H9 (cell line): ENCODE results near the gene VPS72. TPM values are rescaled to one million over a fixed set of nuclear protein-coding genes. Genes with fewer than 3 reads are reported as not detected.

Experiments
- DNase-seq: peaks from one replicate; pipeline ENCODE4 v3.0.0-alpha.2; 2017
- H2AFZ ChIP-seq: one replicate; pipeline ENCODE4 v1.6.1; 2013; ENCODE audit warnings: mild to moderate bottlenecking, low read length, control low read depth, moderate library complexity
- H2AK5ac ChIP-seq: 2 replicates; pipeline ENCODE4 v1.6.1; 2013; ENCODE audit warnings: low read length, control low read depth, mixed read lengths; ENCODE audit not compliant: insufficient read length
- H2BK120ac ChIP-seq: one replicate; pipeline ENCODE4 v1.6.1; 2013; ENCODE audit warnings: low read depth, mild to moderate bottlenecking, low read length, control low read depth, inconsistent platforms; ENCODE audit not compliant: poor library complexity, severe bottlenecking
- H2BK12ac ChIP-seq: 2 replicates; pipeline ENCODE4 v1.6.1; 2013; ENCODE audit warnings: low read length, control low read depth, mixed read lengths, low read depth; ENCODE audit not compliant: insufficient read length
- H2BK15ac ChIP-seq: 2 replicates; pipeline ENCODE4 v1.6.1; 2013; ENCODE audit warnings: low read depth, low read length, control low read depth
- H2BK20ac ChIP-seq: one replicate; pipeline ENCODE4 v1.6.1; 2013; ENCODE audit warnings: low read depth, mild to moderate bottlenecking, low read length, control low read depth, inconsistent platforms; ENCODE audit not compliant: poor library complexity, severe bottlenecking
- H2BK5ac ChIP-seq: 2 replicates; pipeline ENCODE4 v1.6.1; 2013; ENCODE audit warnings: low read length, control low read depth, mixed read lengths; ENCODE audit not compliant: insufficient read length
- H3K14ac ChIP-seq: 2 replicates; pipeline ENCODE4 v1.6.1; 2013; ENCODE audit warnings: low read length, control low read depth; ENCODE audit not compliant: insufficient read depth
- H3K18ac ChIP-seq: 2 replicates; pipeline ENCODE4 v1.6.1; 2013; ENCODE audit warnings: low read depth, mild to moderate bottlenecking, mixed read lengths, low read length, control low read depth; ENCODE audit not compliant: insufficient read length
- H3K23ac ChIP-seq: 2 replicates; pipeline ENCODE4 v1.6.1; 2013; ENCODE audit warnings: low read length, control low read depth, mixed read lengths, low read depth; ENCODE audit not compliant: insufficient read length
- H3K23me2 ChIP-seq: 2 replicates; pipeline ENCODE4 v1.6.1; 2013; ENCODE audit warnings: low read depth, mild to moderate bottlenecking, mixed read lengths, low read length, control low read depth; ENCODE audit not compliant: insufficient read length, poor library complexity, severe bottlenecking
- H3K27ac ChIP-seq: 2 replicates; pipeline ENCODE4 v1.5.1; 2013; ENCODE audit warnings: low read length, control low read depth, mixed read lengths, low read depth; ENCODE audit not compliant: insufficient read length
- H3K27me3 ChIP-seq: 2 replicates; pipeline ENCODE4 v1.6.1; 2013; ENCODE audit warnings: low read length, control low read depth, inconsistent platforms; ENCODE audit not compliant: insufficient read depth
- H3K4ac ChIP-seq: 2 replicates; pipeline ENCODE4 v1.6.1; 2013; ENCODE audit warnings: low read depth, mild to moderate bottlenecking, control low read depth, inconsistent platforms, low read length, moderate library complexity
- H3K4me1 ChIP-seq: 2 replicates; pipeline ENCODE4 v1.6.1; 2013; ENCODE audit warnings: low read length, control low read depth, inconsistent platforms; ENCODE audit not compliant: insufficient read depth
- H3K4me2 ChIP-seq: 2 replicates; pipeline ENCODE4 v1.6.1; 2013; ENCODE audit warnings: low read length, control low read depth, mixed read lengths; ENCODE audit not compliant: insufficient read length, insufficient read depth
- H3K56ac ChIP-seq: 2 replicates; pipeline ENCODE4 v1.6.1; 2013; ENCODE audit warnings: low read depth, mild to moderate bottlenecking, mixed read lengths, low read length, control low read depth; ENCODE audit not compliant: insufficient read length
- H3K79me1 ChIP-seq: 2 replicates; pipeline ENCODE4 v1.6.1; 2013; ENCODE audit warnings: low read depth, mild to moderate bottlenecking, moderate library complexity, low read length, control low read depth, inconsistent platforms; ENCODE audit not compliant: insufficient read depth, poor library complexity, severe bottlenecking
- H3K79me2 ChIP-seq: 2 replicates; pipeline ENCODE4 v1.6.1; 2013; ENCODE audit warnings: low read length, control low read depth, inconsistent platforms; ENCODE audit not compliant: insufficient read depth
- H3K9ac ChIP-seq: 2 replicates; pipeline ENCODE4 v1.6.1; 2013; ENCODE audit warnings: low read length, control low read depth, mixed read lengths; ENCODE audit not compliant: insufficient read length; ENCODE audit errors: extremely low read depth
- H3K9me3 ChIP-seq: one replicate; pipeline ENCODE4 v1.6.1; 2013; ENCODE audit warnings: low read depth, low read length, inconsistent platforms; ENCODE audit not compliant: control insufficient read depth
- H3T11ph ChIP-seq: one replicate; pipeline ENCODE4 v1.6.1; 2013; ENCODE audit warnings: mild to moderate bottlenecking, low read length, control low read depth, inconsistent platforms
- H4K20me1 ChIP-seq: one replicate; pipeline ENCODE4 v1.6.1; 2013; ENCODE audit not compliant: control insufficient read depth, insufficient read length, insufficient read depth
- H4K5ac ChIP-seq: 2 replicates; pipeline ENCODE4 v1.6.1; 2013; ENCODE audit warnings: low read depth, mild to moderate bottlenecking, mixed read lengths, low read length, control low read depth; ENCODE audit not compliant: insufficient read length
- H4K8ac ChIP-seq: replicated peaks from 2 replicates; pipeline ENCODE4 v1.6.1; 2013; ENCODE audit warnings: low read length, control low read depth, mixed read lengths, low read depth; ENCODE audit not compliant: insufficient read length
- H4K91ac ChIP-seq: 2 replicates; pipeline ENCODE4 v1.6.1; 2013; ENCODE audit warnings: low read depth, mild to moderate bottlenecking, moderate library complexity, mixed read lengths, low read length, control low read depth; ENCODE audit not compliant: insufficient read length
- H3K27ac Mint-ChIP-seq, 3 experiments: 2 replicates in 2 of 3; 3 replicates in 1 of 3; pipeline ENCODE4 v1.8.0; 2020 to 2021; ENCODE audit warnings: mixed read lengths in 3 of 3, mild to moderate bottlenecking in 1 of 3, moderate library complexity in 1 of 3
- H3K27me3 Mint-ChIP-seq: 2 replicates; pipeline ENCODE4 v1.8.0; 2021; ENCODE audit warnings: low read depth, mild to moderate bottlenecking, moderate library complexity, mixed read lengths
- H3K36me3 Mint-ChIP-seq, 3 experiments: 2 replicates in 2 of 3; 3 replicates in 1 of 3; pipeline ENCODE4 v1.8.0; 2020 to 2021; ENCODE audit warnings: low read depth in 3 of 3, mixed read lengths in 3 of 3; ENCODE audit not compliant: insufficient read depth in 1 of 3
- H3K4me1 Mint-ChIP-seq, 2 experiments: 2 replicates each; pipeline ENCODE4 v1.8.0; 2020; ENCODE audit warnings: mixed read lengths in 2 of 2
- H3K4me3 Mint-ChIP-seq, 2 experiments: 2 replicates in 1 of 2; 3 replicates in 1 of 2; pipeline ENCODE4 v1.8.0; 2020 to 2021; ENCODE audit warnings: mild to moderate bottlenecking in 2 of 2, mixed read lengths in 2 of 2, moderate library complexity in 1 of 2
- H3K9me3 Mint-ChIP-seq, 2 experiments: 2 replicates in 1 of 2; 3 replicates in 1 of 2; pipeline ENCODE4 v1.8.0; 2020; ENCODE audit warnings: mild to moderate bottlenecking in 2 of 2, mixed read lengths in 2 of 2, moderate library complexity in 1 of 2
- WGBS: extraction: QIAGEN DNeasy Blood & Tissue Kit; methylation state at CpG from one replicate; pipeline ENCODE4 v1.1.7; 2013; ENCODE audit warnings: missing lambda C conversion rate, low lambda C conversion rate, mixed read lengths; ENCODE audit not compliant: insufficient read length; ENCODE audit errors: extremely low coverage; 5-methylcytosine and 5-hydroxymethylcytosine counted together
- total RNA-seq: library from RNA; stranded (reverse); gene quantifications from 2 replicates; pipeline ENCODE4 v1.2.1, GENCODE V29; 2021
- TF ChIP-seq, protein P1 (sequence below): fragments of 200-600 bp; sonication (generic); conservative IDR thresholded peaks from 3 replicates; pipeline ENCODE4 v1.8.0; 2021; ENCODE audit warnings: antibody characterized with exemption, mild to moderate bottlenecking

VPS72 gene
- total RNA-seq, 1 experiment from 2014 or later: 91.4 TPM

DNA sequence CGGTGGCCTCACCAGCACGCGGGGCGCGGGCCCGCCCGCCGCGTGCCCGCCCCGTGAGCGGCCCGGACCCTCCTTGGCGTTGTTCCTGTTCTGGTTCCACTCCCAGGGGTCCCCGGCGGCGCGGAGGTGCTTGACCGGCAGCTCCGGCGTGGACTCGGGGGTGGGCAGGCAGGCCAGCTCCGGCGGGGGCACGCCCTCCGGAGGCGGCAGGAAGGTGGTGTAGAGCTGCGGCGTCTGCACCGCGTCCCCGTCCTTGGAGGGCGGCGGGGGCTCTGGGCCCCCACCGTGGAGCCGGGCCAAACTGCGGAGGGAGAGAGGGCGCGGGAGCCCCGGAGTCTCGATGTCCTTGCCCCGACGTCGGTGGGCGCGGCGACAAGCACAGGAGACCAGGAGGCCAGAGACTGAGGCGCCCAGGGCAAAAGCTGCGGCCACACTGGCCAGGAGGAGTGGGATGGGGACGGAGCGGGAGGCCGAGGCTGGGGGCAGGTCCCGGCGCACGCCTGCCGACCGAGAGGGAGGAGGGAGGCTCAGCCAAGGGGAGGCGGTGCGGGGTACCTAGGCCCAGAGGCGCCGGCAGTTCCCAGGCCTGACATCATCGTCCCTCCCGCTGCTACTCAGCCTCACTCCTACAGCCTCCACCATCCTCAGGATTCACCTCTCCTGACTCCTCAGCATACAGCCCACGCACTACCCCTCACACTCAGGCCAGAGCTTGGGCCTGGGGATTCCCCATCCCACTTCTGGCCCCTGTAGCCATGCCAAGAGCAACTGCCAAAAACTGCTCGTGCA, 56.8 kb downstream of the VPS72 start:
- peak overlapping the region in 1 of 2 experiments; percentile 14; a peak in 2 of 5 replicates for H3K4me3 Mint-ChIP-seq
- no peak overlapping the region for H3K14ac ChIP-seq
- no peak overlapping the region for H2BK12ac ChIP-seq

More for the DNA sequence above, 56.8 kb downstream of the VPS72 start:
- Histone ChIP-seq H3K56ac (no peak overlapping the region), H2BK15ac (no peak overlapping the region), H4K8ac (no peak overlapping the region), H3K4ac (no peak overlapping the region), H3K27ac (no peak overlapping the region), H4K5ac (no peak overlapping the region), H3K27me3 (no peaks in the 10 kb centered on the region; the same call in 1 of the 2 replicates), H3K18ac (no peak overlapping the region), H3K9ac (no peak overlapping the region), H2BK5ac (no peak overlapping the region), H3K4me1 (no peaks in the 10 kb centered on the region), H3K4me2 (peak overlapping the region; percentile 2), H4K20me1 (no peaks in the 10 kb centered on the region), H2AFZ (no peak overlapping the region), H3T11ph (no peak overlapping the region), H3K23me2 (peaks cover 15% of the 10 kb centered on the region), H3K23ac (no peak overlapping the region), H2AK5ac (no peak overlapping the region), H2BK120ac (no peak overlapping the region), H3K9me3 (no peaks in the 10 kb centered on the region), H3K79me2 (no peaks in the 10 kb centered on the region), H3K79me1 (no peaks in the 10 kb centered on the region), H2BK20ac (no peak overlapping the region), H4K91ac (no peak overlapping the region)
- peaks cover 14 to 25% of the 10 kb centered on the region in 2 experiments for H3K4me1 Mint-ChIP-seq
- DNase-seq: peak; percentile 64
- H3K27me3 Mint-ChIP-seq: peaks cover 12% of the 10 kb centered on the region
- H3K36me3 Mint-ChIP-seq: peaks cover 15 to 40% (median 33%) of the 10 kb centered on the region in 3 experiments
- TF ChIP-seq, protein P1, sequence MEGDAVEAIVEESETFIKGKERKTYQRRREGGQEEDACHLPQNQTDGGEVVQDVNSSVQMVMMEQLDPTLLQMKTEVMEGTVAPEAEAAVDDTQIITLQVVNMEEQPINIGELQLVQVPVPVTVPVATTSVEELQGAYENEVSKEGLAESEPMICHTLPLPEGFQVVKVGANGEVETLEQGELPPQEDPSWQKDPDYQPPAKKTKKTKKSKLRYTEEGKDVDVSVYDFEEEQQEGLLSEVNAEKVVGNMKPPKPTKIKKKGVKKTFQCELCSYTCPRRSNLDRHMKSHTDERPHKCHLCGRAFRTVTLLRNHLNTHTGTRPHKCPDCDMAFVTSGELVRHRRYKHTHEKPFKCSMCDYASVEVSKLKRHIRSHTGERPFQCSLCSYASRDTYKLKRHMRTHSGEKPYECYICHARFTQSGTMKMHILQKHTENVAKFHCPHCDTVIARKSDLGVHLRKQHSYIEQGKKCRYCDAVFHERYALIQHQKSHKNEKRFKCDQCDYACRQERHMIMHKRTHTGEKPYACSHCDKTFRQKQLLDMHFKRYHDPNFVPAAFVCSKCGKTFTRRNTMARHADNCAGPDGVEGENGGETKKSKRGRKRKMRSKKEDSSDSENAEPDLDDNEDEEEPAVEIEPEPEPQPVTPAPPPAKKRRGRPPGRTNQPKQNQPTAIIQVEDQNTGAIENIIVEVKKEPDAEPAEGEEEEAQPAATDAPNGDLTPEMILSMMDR: no peak
- no peaks in the 10 kb centered on the region for H3K9me3 Mint-ChIP-seq
- no peak overlapping the region for H3K27ac Mint-ChIP-seq
- WGBS: no CpG with 5 or more reads among the region's 65 CpGs
